Fibroblast of the aortic adventitia (primary cell): ENCODE measurements around the gene ACYP2. TPM values are rescaled to one million over a fixed set of nuclear protein-coding genes. Genes with fewer than 3 reads are reported as not detected.

Experiments used
- DNase-seq: peaks from one replicate; pipeline ENCODE4 v3.0.0-alpha.2; 2010; ENCODE audit warnings: low read depth
- H3K4me3 ChIP-seq: 2 replicates; pipeline ENCODE4 v1.5.1; 2011; ENCODE audit warnings: low read depth, mild to moderate bottlenecking, control low read depth, low read length, moderate library complexity
- total RNA-seq: library from RNA; depleted of rRNA; stranded (reverse); fragments of >200 nt; gene quantifications from 2 replicates; pipeline ENCODE4 v1.2.3, GENCODE V29; 2012; ENCODE audit warnings: low replicate concordance
- TF ChIP-seq, protein P1 (sequence below): IDR thresholded peaks from 2 replicates; pipeline ENCODE4 v1.5.1; 2011; ENCODE audit warnings: mild to moderate bottlenecking, low read length, control low read depth, inconsistent platforms; ENCODE audit not compliant: insufficient read depth

The ACYP2 gene
- total RNA-seq, 1 donor, result 11.5 TPM

DNA sequence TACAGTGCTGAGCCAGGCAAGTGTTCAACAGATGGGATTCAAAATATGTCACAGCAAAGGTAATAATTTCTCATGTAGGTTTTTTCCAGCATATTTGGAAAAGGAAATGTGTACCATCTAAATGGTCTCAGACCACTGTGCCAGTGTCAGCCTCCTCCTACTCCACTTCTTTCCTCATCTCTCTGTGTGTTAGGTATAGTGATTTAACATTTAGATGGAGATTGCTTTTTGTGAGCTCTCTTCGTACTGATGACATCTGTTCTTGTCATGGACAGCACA lies 221.5 kb downstream of the ACYP2 start:
- DNase-seq, result no peak
- no peak overlapping the region for H3K4me3 ChIP-seq
- TF ChIP-seq, protein P1, sequence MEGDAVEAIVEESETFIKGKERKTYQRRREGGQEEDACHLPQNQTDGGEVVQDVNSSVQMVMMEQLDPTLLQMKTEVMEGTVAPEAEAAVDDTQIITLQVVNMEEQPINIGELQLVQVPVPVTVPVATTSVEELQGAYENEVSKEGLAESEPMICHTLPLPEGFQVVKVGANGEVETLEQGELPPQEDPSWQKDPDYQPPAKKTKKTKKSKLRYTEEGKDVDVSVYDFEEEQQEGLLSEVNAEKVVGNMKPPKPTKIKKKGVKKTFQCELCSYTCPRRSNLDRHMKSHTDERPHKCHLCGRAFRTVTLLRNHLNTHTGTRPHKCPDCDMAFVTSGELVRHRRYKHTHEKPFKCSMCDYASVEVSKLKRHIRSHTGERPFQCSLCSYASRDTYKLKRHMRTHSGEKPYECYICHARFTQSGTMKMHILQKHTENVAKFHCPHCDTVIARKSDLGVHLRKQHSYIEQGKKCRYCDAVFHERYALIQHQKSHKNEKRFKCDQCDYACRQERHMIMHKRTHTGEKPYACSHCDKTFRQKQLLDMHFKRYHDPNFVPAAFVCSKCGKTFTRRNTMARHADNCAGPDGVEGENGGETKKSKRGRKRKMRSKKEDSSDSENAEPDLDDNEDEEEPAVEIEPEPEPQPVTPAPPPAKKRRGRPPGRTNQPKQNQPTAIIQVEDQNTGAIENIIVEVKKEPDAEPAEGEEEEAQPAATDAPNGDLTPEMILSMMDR, result no peak

GRCh38 chr2:54341656-54342055 lies 226.2 kb downstream of the ACYP2 start:
- DNase-seq, result peak; percentile 16
- H3K4me3 ChIP-seq, result no peak overlapping the region

DNA sequence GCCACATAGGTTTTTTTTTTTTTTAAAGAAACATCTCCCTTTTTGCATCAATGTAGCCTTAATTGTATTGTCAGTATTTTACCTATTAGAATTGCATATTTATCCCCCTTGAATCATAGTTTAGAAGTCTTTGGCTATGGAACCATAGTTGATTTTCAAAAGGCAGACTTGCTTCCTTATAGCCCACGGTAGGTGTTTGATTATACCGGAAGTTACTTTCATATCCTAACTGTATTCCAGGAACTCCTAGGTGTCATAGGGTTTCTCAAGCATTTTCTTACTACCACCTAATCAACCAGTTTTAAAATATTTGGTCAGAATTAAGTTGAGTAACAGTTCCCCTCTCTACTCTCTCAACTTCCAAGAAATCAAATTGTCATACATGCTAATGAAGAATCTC lies 227.2 kb downstream of the ACYP2 start:
- TF ChIP-seq, protein P1, result no peak
- no peak overlapping the region for H3K4me3 ChIP-seq
- DNase-seq, result no peak

More at GRCh38 chr2:54341656-54342055, 226.2 kb downstream of the ACYP2 start:
- TF ChIP-seq, protein P1, result peak; percentile 25

DNA sequence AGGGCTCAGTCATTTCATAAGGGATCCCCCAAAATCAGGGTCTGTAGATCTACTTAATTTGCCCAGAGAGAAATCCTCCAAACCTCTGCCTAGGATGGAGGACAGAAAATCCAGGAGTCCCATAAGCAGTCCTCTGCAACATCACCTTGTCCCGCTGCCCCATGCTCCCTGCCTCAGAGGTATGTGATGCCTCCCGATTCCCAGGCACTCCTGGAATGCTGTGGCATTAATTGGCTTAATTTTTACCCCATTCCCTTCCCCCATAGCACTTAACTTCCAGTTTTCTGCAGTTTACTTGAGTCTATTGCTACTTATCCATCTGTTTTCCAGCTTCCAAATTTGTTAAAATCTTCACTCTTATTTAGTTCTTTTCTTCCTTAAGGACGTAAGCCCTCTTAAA lies 232.2 kb downstream of the ACYP2 start:
- DNase-seq, result no peak
- TF ChIP-seq, protein P1, result no peak

DNA sequence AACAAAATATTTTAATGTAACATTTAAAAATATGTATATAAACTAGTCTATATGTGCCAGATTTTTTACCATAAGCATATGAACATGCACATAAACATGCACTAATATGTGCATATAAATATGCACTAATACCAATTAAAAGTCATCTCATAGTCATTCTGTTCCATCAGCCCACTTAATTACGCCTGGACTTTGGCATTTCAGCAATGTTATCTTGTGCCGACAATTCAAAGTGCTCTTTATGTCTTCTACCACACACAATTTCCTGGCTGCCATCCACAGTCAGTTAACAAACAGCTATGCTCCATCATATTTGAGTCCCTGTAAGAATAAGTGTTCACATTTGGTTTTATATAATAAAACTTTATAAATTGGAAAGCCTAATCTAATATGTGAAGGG lies 233.2 kb downstream of the ACYP2 start:
- H3K4me3 ChIP-seq, result no peak overlapping the region
- TF ChIP-seq, protein P1, result no peak
- no peak for DNase-seq

More for the DNA sequence above, 232.2 kb downstream of the ACYP2 start:
- no peak overlapping the region for H3K4me3 ChIP-seq

- DNase-seq, result no peak
- TF ChIP-seq, protein P1, result no peak
- H3K4me3 ChIP-seq, result no peak overlapping the region
Observed at GRCh38 chr2:54350426-54350825, 235.0 kb downstream of the ACYP2 start.

DNA sequence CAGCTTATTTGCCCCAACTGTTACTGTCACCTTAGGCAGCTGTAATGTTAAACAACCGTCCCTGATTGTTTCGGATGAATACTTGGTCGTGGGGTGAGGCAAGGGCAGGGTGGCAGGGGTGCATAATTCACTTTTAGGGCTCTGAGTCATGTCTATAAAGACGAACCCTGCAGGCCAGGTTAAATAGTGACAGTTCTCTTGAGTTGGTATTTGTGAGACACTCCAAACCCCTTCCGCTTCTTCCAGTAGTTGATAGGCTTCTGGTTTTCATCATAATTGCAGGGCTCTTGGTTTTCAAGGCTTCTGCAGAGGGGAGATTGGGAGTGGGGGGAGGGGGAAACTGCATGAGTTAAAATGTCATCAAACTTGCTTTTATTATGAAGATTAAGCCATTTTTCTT lies 237.8 kb downstream of the ACYP2 start:
- DNase-seq, result no peak
- no peak overlapping the region for H3K4me3 ChIP-seq
- TF ChIP-seq, protein P1, result no peak
